ENCODE measurements around the gene PRKG1. TPM values are rescaled to one million over a fixed set of nuclear protein-coding genes. Genes with fewer than 3 reads are reported as not detected.

The PRKG1 gene
- polyA plus RNA-seq, 1 donor (not counting 4 experiments of a cell fraction or from before 2014, with no cell fraction given), result 0.24 TPM

- H3K9me3 ChIP-seq (ENCODE audit: control insufficient read depth, low read depth, low read length), result no peaks in the 10 kb centered on the region
- H3K4me2 ChIP-seq (ENCODE audit: control insufficient read depth, extremely low read depth, insufficient read depth, low read depth, low read length), result no peak overlapping the region
- no peak for DNase-seq (ENCODE audit: low read depth, low spot score)
- no peaks in the 10 kb centered on the region for H3K79me2 ChIP-seq (ENCODE audit: control insufficient read depth, insufficient read depth, low read length)
- no peak for FAIRE-seq
- dilution Hi-C loops (cut with MboI; ENCODE audit: extremely low pct_ligation_motif_present, low sequenced_read_pairs), result no loop called here
- H3K27me3 ChIP-seq (ENCODE audit: control insufficient read depth, extremely low read depth, insufficient read depth, low read length), result no peaks in the 10 kb centered on the region
- no peak overlapping the region for H3K9ac ChIP-seq (ENCODE audit: control insufficient read depth, extremely low read depth, insufficient read depth, low read length)
- H3K36me3 ChIP-seq (ENCODE audit: control insufficient read depth in 2 of 2, extremely low read depth in 1 of 2, insufficient read depth in 2 of 2, low read length in 2 of 2), result no peaks in the 10 kb centered on the region
- H3K27ac ChIP-seq (ENCODE audit: control insufficient read depth, insufficient read depth, low read length), result no peak overlapping the region
- TF ChIP-seq, protein P1, sequence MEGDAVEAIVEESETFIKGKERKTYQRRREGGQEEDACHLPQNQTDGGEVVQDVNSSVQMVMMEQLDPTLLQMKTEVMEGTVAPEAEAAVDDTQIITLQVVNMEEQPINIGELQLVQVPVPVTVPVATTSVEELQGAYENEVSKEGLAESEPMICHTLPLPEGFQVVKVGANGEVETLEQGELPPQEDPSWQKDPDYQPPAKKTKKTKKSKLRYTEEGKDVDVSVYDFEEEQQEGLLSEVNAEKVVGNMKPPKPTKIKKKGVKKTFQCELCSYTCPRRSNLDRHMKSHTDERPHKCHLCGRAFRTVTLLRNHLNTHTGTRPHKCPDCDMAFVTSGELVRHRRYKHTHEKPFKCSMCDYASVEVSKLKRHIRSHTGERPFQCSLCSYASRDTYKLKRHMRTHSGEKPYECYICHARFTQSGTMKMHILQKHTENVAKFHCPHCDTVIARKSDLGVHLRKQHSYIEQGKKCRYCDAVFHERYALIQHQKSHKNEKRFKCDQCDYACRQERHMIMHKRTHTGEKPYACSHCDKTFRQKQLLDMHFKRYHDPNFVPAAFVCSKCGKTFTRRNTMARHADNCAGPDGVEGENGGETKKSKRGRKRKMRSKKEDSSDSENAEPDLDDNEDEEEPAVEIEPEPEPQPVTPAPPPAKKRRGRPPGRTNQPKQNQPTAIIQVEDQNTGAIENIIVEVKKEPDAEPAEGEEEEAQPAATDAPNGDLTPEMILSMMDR (optimal IDR thresholded peaks at IDR 0.05 in 1 of 3, IDR thresholded peaks at IDR 0.05 in 1 of 3, conservative IDR thresholded peaks at IDR 0.05 in 1 of 3; ENCODE audit: extremely low read depth in 1 of 3, insufficient read depth in 2 of 3, low read length in 3 of 3), result no peak
- TF ChIP-seq EZH2 (IDR thresholded peaks at IDR 0.05; ENCODE audit: low read length), result no peak
- no peaks in the 10 kb centered on the region for H3K9me1 ChIP-seq (ENCODE audit: control insufficient read depth, extremely low read depth, insufficient read depth, low read length)
- no peak overlapping the region for H2AFZ ChIP-seq (ENCODE audit: control insufficient read depth, low read length)
- H3K4me1 ChIP-seq (ENCODE audit: control insufficient read depth, extremely low read depth, insufficient read depth, low read length), result no peaks in the 10 kb centered on the region
- no peak overlapping the region for H3K4me3 ChIP-seq (ENCODE audit: control insufficient read depth in 2 of 3, extremely low read depth in 1 of 3, insufficient read depth in 2 of 3, low read depth in 1 of 3, low read length in 3 of 3)
- no peaks in the 10 kb centered on the region for H4K20me1 ChIP-seq (ENCODE audit: control insufficient read depth, extremely low read depth, insufficient read depth, low read length)
Observed at GRCh38 chr10:51485668-51486067, 411.4 kb downstream of the PRKG1 start.

GRCh38 chr10:51487576-51487975 lies 413.3 kb downstream of the PRKG1 start:
- Histone ChIP-seq H3K9me1 (ENCODE audit: control insufficient read depth, extremely low read depth, insufficient read depth, low read length) (no peaks in the 10 kb centered on the region), H3K36me3 (ENCODE audit: control insufficient read depth in 2 of 2, extremely low read depth in 1 of 2, insufficient read depth in 2 of 2, low read length in 2 of 2) (no peaks in the 10 kb centered on the region), H3K9ac (ENCODE audit: control insufficient read depth, extremely low read depth, insufficient read depth, low read length) (no peak overlapping the region), H3K9me3 (ENCODE audit: control insufficient read depth, low read depth, low read length) (no peaks in the 10 kb centered on the region), H3K4me3 (ENCODE audit: control insufficient read depth in 2 of 3, extremely low read depth in 1 of 3, insufficient read depth in 2 of 3, low read depth in 1 of 3, low read length in 3 of 3) (no peak overlapping the region), H3K27ac (ENCODE audit: control insufficient read depth, insufficient read depth, low read length) (no peak overlapping the region), H3K4me2 (ENCODE audit: control insufficient read depth, extremely low read depth, insufficient read depth, low read depth, low read length) (no peak overlapping the region), H4K20me1 (ENCODE audit: control insufficient read depth, extremely low read depth, insufficient read depth, low read length) (no peaks in the 10 kb centered on the region), H3K4me1 (ENCODE audit: control insufficient read depth, extremely low read depth, insufficient read depth, low read length) (no peaks in the 10 kb centered on the region), H3K79me2 (ENCODE audit: control insufficient read depth, insufficient read depth, low read length) (no peaks in the 10 kb centered on the region), H2AFZ (ENCODE audit: control insufficient read depth, low read length) (no peak overlapping the region), H3K27me3 (ENCODE audit: control insufficient read depth, extremely low read depth, insufficient read depth, low read length) (no peaks in the 10 kb centered on the region)
- TF ChIP-seq EZH2 (IDR thresholded peaks at IDR 0.05; ENCODE audit: low read length), result no peak
- TF ChIP-seq, protein P1 (optimal IDR thresholded peaks at IDR 0.05 in 1 of 3, IDR thresholded peaks at IDR 0.05 in 1 of 3, conservative IDR thresholded peaks at IDR 0.05 in 1 of 3; ENCODE audit: extremely low read depth in 1 of 3, insufficient read depth in 2 of 3, low read length in 3 of 3), result no peak
- DNase-seq (ENCODE audit: low read depth, low spot score) (no peak), FAIRE-seq (no peak)
- dilution Hi-C loops (cut with MboI; ENCODE audit: extremely low pct_ligation_motif_present, low sequenced_read_pairs), result no loop called here

Data from keratinocyte (primary cell).